HepG2 (cell line): ENCODE measurements around the gene INTS3. TPM values are rescaled to one million over a fixed set of nuclear protein-coding genes. Genes with fewer than 3 reads are reported as not detected.

Experiments
- EHMT2 ChIP-seq: fragments of 200-600 bp; sonication (generic); IDR thresholded peaks from 2 replicates; pipeline ENCODE4 v1.7.0; 2017; ENCODE audit warnings: antibody characterized with exemption, low read depth, low read length, borderline replicate concordance
- MAZ ChIP-seq, 2 experiments: sonication (generic) in 1 of 2; formaldehyde crosslinking in 1 of 2; IDR thresholded peaks; 2 replicates each; pipeline versions ENCODE4 v1.5.0 to v1.6.1; 2012 to 2020; ENCODE audit warnings: low read depth in 2 of 2, mild to moderate bottlenecking in 2 of 2, borderline replicate concordance in 1 of 2, improper control_type of control experiment in 1 of 2, low read length in 1 of 2, missing genetic modification reagents in 1 of 2, moderate library complexity in 1 of 2
- NCOA1 ChIP-seq: sonication (generic); formaldehyde crosslinking; IDR thresholded peaks from 2 replicates; pipeline ENCODE4 v1.9.0; 2021; ENCODE audit warnings: missing genetic modification reagents
- NFE2 ChIP-seq: sonication (generic); formaldehyde crosslinking; IDR thresholded peaks from 2 replicates; pipeline ENCODE4 v1.4.0; 2020; ENCODE audit warnings: missing genetic modification reagents
- TBP ChIP-seq: sonication (generic); formaldehyde crosslinking; IDR thresholded peaks from 2 replicates; pipeline ENCODE4 v1.5.0; 2020; ENCODE audit warnings: missing genetic modification reagents
- YEATS2 ChIP-seq: sonication (generic); formaldehyde crosslinking; IDR thresholded peaks from 2 replicates; pipeline ENCODE4 v1.4.0; 2020; ENCODE audit warnings: missing genetic modification reagents, borderline replicate concordance
- ZBTB38 ChIP-seq: sonication (generic); formaldehyde crosslinking; IDR thresholded peaks from 2 replicates; pipeline ENCODE4 v1.5.1; 2020; ENCODE audit warnings: mild to moderate bottlenecking, missing genetic modification reagents
- ZBTB8A ChIP-seq: sonication (generic); formaldehyde crosslinking; IDR thresholded peaks from 2 replicates; pipeline ENCODE4 v1.4.0; 2020; ENCODE audit warnings: mild to moderate bottlenecking, low read depth, missing genetic modification reagents, borderline replicate concordance
- ZNF296 ChIP-seq: sonication (generic); formaldehyde crosslinking; conservative IDR thresholded peaks from 2 replicates; pipeline ENCODE4 v1.5.0; 2020; ENCODE audit warnings: mild to moderate bottlenecking, missing genetic modification reagents
- ZNF33B ChIP-seq: sonication (generic); formaldehyde crosslinking; IDR thresholded peaks from 2 replicates; pipeline ENCODE4 v1.5.1; 2020; ENCODE audit warnings: mild to moderate bottlenecking, missing genetic modification reagents
- ZNF430 ChIP-seq: sonication (generic); formaldehyde crosslinking; IDR thresholded peaks from 2 replicates; pipeline ENCODE4 v1.9.0; 2021; ENCODE audit warnings: mild to moderate bottlenecking, missing genetic modification reagents
- ZNF543 ChIP-seq: sonication (generic); formaldehyde crosslinking; IDR thresholded peaks from 2 replicates; pipeline ENCODE4 v1.4.0; 2020; ENCODE audit warnings: mild to moderate bottlenecking, missing genetic modification reagents
- ZNF546 ChIP-seq: sonication (generic); formaldehyde crosslinking; conservative IDR thresholded peaks from 2 replicates; pipeline ENCODE4 v1.8.1; 2023; ENCODE audit warnings: mild to moderate bottlenecking, missing genetic modification reagents
- ZNF556 ChIP-seq: sonication (generic); formaldehyde crosslinking; IDR thresholded peaks from 2 replicates; pipeline ENCODE4 v1.4.0; 2020; ENCODE audit warnings: mild to moderate bottlenecking, missing genetic modification reagents, borderline replicate concordance
- ZNF567 ChIP-seq: sonication (generic); formaldehyde crosslinking; IDR thresholded peaks from 2 replicates; pipeline ENCODE4 v1.8.1; 2023; ENCODE audit warnings: mild to moderate bottlenecking, missing genetic modification reagents, borderline replicate concordance
- polyA plus RNA-seq, 8 experiments: library from polyadenylated mRNA; depleted of rRNA in 3 of 8; stranded (reverse) in 7 of 8; unstranded in 1 of 8; fragments of >200 nt; fragmentation: Illumina TruSeq in 4 of 8; extraction: Trizol in 4 of 8; gene quantifications; 2 replicates each; pipeline versions ENCODE4 v1.2.1 to v1.2.3, GENCODE V29; 2011 to 2016; ENCODE audit warnings: low read depth in 4 of 8, missing spikeins in 1 of 8, mixed read lengths in 1 of 8; ENCODE audit not compliant: insufficient read depth in 1 of 8
- total RNA-seq, 5 experiments: library from RNA; depleted of rRNA; stranded (reverse); fragments of >200 nt; fragmentation: Illumina TruSeq; extraction: Trizol; gene quantifications; 2 replicates each; pipeline ENCODE4 v1.2.3, GENCODE V29; 2016; ENCODE audit warnings: low read depth in 1 of 5
- TF ChIP-seq, protein P1 (sequence below): sonication (generic); formaldehyde crosslinking; IDR thresholded peaks from 2 replicates; pipeline ENCODE4 v1.5.0; 2020; ENCODE audit warnings: missing genetic modification reagents
- TF ChIP-seq, protein P2 (sequence below): sonication (generic); formaldehyde crosslinking; IDR thresholded peaks from 2 replicates; pipeline ENCODE4 v1.5.0; 2020; ENCODE audit warnings: mild to moderate bottlenecking, missing genetic modification reagents
- TF ChIP-seq, protein P3 (sequence below): sonication (generic); formaldehyde crosslinking; IDR thresholded peaks from 2 replicates; pipeline ENCODE4 v1.8.0; 2022; ENCODE audit warnings: mild to moderate bottlenecking, missing genetic modification reagents; ENCODE audit not compliant: insufficient replicate concordance
- TF ChIP-seq, protein P4 (sequence below): sonication (generic); formaldehyde crosslinking; IDR thresholded peaks from 2 replicates; pipeline ENCODE4 v1.9.0; 2022; ENCODE audit warnings: missing genetic modification reagents, mild to moderate bottlenecking, borderline replicate concordance
- TF ChIP-seq, protein P5 (sequence below): sonication (generic); formaldehyde crosslinking; IDR thresholded peaks from 2 replicates; pipeline ENCODE4 v1.5.1; 2020; ENCODE audit warnings: missing genetic modification reagents, mild to moderate bottlenecking, borderline replicate concordance

INTS3 gene
- total and polyA plus RNA-seq, 2 of the 13 experiments (the other 11 are each of a cell fraction or from before 2014, with no cell fraction given): 17.2 to 27.2 TPM

DNA sequence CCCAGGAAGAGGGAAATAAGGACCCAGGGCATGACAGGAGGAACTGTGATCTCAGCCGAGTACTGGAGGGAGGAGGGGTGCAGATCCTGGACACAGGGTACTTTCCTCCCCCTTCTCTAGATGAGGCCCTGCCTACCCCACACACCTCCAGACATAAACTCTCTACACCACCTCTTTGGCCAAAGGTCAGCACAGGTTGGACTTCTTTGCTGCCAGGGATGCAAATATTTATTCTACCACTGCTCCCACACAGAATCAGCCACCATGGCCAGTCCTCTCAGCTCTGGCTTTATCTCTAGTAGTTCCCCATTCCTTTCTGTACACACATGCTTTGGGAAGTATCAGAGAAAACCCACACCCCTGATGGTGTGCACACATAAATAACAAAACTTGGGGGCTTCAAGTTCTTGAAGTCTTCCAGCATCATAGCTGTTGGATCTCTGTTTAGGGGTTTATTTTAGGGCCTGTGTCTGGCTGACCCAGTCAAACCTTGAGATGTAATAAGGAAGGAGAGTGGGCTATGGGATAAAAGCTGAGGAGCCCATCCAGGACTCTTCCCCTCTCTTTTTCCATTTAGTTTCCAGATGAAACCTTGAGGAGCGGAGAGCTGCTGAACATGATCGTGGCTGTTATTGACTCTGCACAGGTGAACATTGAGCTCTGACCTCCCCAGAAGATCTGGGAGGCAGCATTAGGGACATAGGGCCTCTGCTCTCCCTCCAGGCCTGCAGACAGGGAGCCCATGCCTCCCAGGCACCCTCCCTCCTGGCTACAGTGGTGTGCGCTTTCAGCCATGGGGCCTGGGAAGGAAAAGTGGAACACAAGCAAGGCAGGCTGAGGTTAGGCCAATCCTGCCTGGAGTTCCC lies 40.7 kb downstream of the INTS3 start (continued):
- TF ChIP-seq, protein P1, sequence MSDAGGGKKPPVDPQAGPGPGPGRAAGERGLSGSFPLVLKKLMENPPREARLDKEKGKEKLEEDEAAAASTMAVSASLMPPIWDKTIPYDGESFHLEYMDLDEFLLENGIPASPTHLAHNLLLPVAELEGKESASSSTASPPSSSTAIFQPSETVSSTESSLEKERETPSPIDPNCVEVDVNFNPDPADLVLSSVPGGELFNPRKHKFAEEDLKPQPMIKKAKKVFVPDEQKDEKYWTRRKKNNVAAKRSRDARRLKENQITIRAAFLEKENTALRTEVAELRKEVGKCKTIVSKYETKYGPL (CRISPR knock-in tag): no peak
- TF ChIP-seq YEATS2: no peak
- TF ChIP-seq ZNF430 (CRISPR knock-in tag): no peak
- no peak for TF ChIP-seq NCOA1
- TF ChIP-seq, protein P2, sequence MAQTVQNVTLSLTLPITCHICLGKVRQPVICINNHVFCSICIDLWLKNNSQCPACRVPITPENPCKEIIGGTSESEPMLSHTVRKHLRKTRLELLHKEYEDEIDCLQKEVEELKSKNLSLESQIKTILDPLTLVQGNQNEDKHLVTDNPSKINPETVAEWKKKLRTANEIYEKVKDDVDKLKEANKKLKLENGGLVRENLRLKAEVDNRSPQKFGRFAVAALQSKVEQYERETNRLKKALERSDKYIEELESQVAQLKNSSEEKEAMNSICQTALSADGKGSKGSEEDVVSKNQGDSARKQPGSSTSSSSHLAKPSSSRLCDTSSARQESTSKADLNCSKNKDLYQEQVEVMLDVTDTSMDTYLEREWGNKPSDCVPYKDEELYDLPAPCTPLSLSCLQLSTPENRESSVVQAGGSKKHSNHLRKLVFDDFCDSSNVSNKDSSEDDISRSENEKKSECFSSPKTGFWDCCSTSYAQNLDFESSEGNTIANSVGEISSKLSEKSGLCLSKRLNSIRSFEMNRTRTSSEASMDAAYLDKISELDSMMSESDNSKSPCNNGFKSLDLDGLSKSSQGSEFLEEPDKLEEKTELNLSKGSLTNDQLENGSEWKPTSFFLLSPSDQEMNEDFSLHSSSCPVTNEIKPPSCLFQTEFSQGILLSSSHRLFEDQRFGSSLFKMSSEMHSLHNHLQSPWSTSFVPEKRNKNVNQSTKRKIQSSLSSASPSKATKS (CRISPR knock-in tag): no peak
- no peak for TF ChIP-seq ZNF567 (CRISPR knock-in tag)
- TF ChIP-seq, protein P3, sequence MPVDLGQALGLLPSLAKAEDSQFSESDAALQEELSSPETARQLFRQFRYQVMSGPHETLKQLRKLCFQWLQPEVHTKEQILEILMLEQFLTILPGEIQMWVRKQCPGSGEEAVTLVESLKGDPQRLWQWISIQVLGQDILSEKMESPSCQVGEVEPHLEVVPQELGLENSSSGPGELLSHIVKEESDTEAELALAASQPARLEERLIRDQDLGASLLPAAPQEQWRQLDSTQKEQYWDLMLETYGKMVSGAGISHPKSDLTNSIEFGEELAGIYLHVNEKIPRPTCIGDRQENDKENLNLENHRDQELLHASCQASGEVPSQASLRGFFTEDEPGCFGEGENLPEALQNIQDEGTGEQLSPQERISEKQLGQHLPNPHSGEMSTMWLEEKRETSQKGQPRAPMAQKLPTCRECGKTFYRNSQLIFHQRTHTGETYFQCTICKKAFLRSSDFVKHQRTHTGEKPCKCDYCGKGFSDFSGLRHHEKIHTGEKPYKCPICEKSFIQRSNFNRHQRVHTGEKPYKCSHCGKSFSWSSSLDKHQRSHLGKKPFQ (CRISPR knock-in tag): no peak
- no peak for TF ChIP-seq ZNF296 (CRISPR knock-in tag)
- peak; percentile 39; the same call in 1 of the 2 replicates for TF ChIP-seq ZNF556 (CRISPR knock-in tag)
- TF ChIP-seq EHMT2: no peak
- TF ChIP-seq NFE2 (CRISPR knock-in tag): no peak
- TF ChIP-seq ZNF33B: no peak
- no peak for TF ChIP-seq MAZ (IDR thresholded peaks at IDR 0.05; ENCODE audit: borderline replicate concordance, low read depth, low read length)
- no peak for TF ChIP-seq MAZ (CRISPR knock-in tag; IDR thresholded peaks at IDR 0.05; ENCODE audit: low read depth)
- TF ChIP-seq, protein P4, sequence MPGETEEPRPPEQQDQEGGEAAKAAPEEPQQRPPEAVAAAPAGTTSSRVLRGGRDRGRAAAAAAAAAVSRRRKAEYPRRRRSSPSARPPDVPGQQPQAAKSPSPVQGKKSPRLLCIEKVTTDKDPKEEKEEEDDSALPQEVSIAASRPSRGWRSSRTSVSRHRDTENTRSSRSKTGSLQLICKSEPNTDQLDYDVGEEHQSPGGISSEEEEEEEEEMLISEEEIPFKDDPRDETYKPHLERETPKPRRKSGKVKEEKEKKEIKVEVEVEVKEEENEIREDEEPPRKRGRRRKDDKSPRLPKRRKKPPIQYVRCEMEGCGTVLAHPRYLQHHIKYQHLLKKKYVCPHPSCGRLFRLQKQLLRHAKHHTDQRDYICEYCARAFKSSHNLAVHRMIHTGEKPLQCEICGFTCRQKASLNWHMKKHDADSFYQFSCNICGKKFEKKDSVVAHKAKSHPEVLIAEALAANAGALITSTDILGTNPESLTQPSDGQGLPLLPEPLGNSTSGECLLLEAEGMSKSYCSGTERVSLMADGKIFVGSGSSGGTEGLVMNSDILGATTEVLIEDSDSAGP (CRISPR knock-in tag): peak; percentile 61
- TF ChIP-seq TBP: no peak
- no peak for TF ChIP-seq ZBTB38 (CRISPR knock-in tag)
- no peak for TF ChIP-seq ZNF546 (CRISPR knock-in tag)
- TF ChIP-seq, protein P5, sequence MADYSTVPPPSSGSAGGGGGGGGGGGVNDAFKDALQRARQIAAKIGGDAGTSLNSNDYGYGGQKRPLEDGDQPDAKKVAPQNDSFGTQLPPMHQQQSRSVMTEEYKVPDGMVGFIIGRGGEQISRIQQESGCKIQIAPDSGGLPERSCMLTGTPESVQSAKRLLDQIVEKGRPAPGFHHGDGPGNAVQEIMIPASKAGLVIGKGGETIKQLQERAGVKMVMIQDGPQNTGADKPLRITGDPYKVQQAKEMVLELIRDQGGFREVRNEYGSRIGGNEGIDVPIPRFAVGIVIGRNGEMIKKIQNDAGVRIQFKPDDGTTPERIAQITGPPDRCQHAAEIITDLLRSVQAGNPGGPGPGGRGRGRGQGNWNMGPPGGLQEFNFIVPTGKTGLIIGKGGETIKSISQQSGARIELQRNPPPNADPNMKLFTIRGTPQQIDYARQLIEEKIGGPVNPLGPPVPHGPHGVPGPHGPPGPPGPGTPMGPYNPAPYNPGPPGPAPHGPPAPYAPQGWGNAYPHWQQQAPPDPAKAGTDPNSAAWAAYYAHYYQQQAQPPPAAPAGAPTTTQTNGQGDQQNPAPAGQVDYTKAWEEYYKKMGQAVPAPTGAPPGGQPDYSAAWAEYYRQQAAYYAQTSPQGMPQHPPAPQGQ (CRISPR knock-in tag): no peak
- no peak for TF ChIP-seq ZNF543
- no peak for TF ChIP-seq ZBTB8A
